ENCODE data around the gene DCBLD2. TPM values are rescaled to one million over a fixed set of nuclear protein-coding genes. Genes with fewer than 3 reads are reported as not detected.

DCBLD2 gene
- total RNA-seq, 2 donors from 2014 or later, result 26.4 to 151 TPM

- no peaks in the 10 kb centered on the region for H3K36me3 ChIP-seq
- H3K4me3 ChIP-seq, result no peak overlapping the region
- no peak for DNase-seq (ENCODE audit: low spot score)
- no peaks in the 10 kb centered on the region for H3K27me3 ChIP-seq (replicated peaks; ENCODE audit: insufficient read depth)
- H3K27ac ChIP-seq, result no peak overlapping the region
- intact Hi-C loops (cut with DNase I), result no loop called here
- no peaks in the 10 kb centered on the region for H3K9me3 ChIP-seq
- 86% methylated on average over 1 of the region's 1 CpG for WGBS
- TF ChIP-seq POLR2AphosphoS5 (IDR thresholded peaks at IDR 0.05) (no peak), POLR2A (IDR thresholded peaks at IDR 0.05) (no peak)
- TF ChIP-seq, protein P1, sequence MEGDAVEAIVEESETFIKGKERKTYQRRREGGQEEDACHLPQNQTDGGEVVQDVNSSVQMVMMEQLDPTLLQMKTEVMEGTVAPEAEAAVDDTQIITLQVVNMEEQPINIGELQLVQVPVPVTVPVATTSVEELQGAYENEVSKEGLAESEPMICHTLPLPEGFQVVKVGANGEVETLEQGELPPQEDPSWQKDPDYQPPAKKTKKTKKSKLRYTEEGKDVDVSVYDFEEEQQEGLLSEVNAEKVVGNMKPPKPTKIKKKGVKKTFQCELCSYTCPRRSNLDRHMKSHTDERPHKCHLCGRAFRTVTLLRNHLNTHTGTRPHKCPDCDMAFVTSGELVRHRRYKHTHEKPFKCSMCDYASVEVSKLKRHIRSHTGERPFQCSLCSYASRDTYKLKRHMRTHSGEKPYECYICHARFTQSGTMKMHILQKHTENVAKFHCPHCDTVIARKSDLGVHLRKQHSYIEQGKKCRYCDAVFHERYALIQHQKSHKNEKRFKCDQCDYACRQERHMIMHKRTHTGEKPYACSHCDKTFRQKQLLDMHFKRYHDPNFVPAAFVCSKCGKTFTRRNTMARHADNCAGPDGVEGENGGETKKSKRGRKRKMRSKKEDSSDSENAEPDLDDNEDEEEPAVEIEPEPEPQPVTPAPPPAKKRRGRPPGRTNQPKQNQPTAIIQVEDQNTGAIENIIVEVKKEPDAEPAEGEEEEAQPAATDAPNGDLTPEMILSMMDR (IDR thresholded peaks at IDR 0.05), result no peak
- H3K4me1 ChIP-seq (replicated peaks), result no peaks in the 10 kb centered on the region
Observed at GRCh38 chr3:98912448-98912847, 11.0 kb upstream of the DCBLD2 start.

GRCh38 chr3:98906230-98906629, 4.7 kb upstream of the DCBLD2 start:
- 13% methylated on average over 1 of the region's 1 CpG for WGBS
- Histone ChIP-seq H3K27me3 (replicated peaks; ENCODE audit: insufficient read depth) (no peaks in the 10 kb centered on the region), H3K36me3 (no peaks in the 10 kb centered on the region), H3K4me3 (no peak overlapping the region), H3K27ac (no peak overlapping the region), H3K4me1 (replicated peaks) (no peaks in the 10 kb centered on the region), H3K9me3 (no peaks in the 10 kb centered on the region)
- TF ChIP-seq POLR2A (IDR thresholded peaks at IDR 0.05), result no peak
- no peak for TF ChIP-seq POLR2AphosphoS5 (IDR thresholded peaks at IDR 0.05)
- TF ChIP-seq, protein P1 (IDR thresholded peaks at IDR 0.05), result no peak
- intact Hi-C loops (cut with DNase I), result no loop called here
- no peak for DNase-seq (ENCODE audit: low spot score)

GRCh38 chr3:98903705-98904481, 2.4 kb upstream of the DCBLD2 start:
- intact Hi-C loops (cut with DNase I), result no loop called here
- Histone ChIP-seq H3K36me3 (no peaks in the 10 kb centered on the region), H3K4me1 (replicated peaks) (no peaks in the 10 kb centered on the region), H3K27me3 (replicated peaks; ENCODE audit: insufficient read depth) (no peaks in the 10 kb centered on the region), H3K27ac (no peak overlapping the region), H3K4me3 (no peak overlapping the region), H3K9me3 (no peaks in the 10 kb centered on the region)
- no peak for TF ChIP-seq POLR2A (IDR thresholded peaks at IDR 0.05)
- TF ChIP-seq, protein P1 (IDR thresholded peaks at IDR 0.05), result no peak
- no peak for DNase-seq (ENCODE audit: low spot score)
- WGBS, result 88% methylated on average over 11 of the region's 11 CpGs

DNA sequence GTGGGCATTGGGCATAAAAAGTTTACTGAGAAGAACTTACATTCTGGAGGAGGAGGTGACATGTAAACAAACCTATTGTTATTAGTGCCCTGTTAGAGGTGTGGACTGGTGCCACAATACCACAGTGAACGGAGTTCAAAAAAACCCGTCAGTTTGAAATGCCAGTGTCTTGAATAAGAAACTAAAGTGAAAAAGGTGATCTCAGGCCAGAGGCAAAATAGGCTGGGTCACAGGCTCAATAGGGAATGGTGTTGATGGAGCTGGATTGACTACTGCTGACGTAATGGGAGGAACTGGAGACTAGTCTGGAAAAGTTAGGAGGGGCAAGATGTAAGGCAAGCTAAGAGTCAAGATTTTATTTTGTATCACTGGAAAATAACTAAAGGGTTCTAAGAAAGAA, 1.6 kb upstream of the DCBLD2 start:
- intact Hi-C loops (cut with DNase I), result no loop called here
- no peak for DNase-seq (ENCODE audit: low spot score)

More for the DNA sequence above, 1.6 kb upstream of the DCBLD2 start:
- Histone ChIP-seq H3K36me3 (no peaks in the 10 kb centered on the region), H3K4me1 (replicated peaks) (no peaks in the 10 kb centered on the region), H3K9me3 (no peaks in the 10 kb centered on the region), H3K4me3 (no peak overlapping the region), H3K27ac (no peak overlapping the region), H3K27me3 (replicated peaks; ENCODE audit: insufficient read depth) (no peaks in the 10 kb centered on the region)
- 65% methylated on average over 3 of the region's 3 CpGs for WGBS
- no peak for TF ChIP-seq POLR2AphosphoS5 (IDR thresholded peaks at IDR 0.05)
- TF ChIP-seq, protein P1 (IDR thresholded peaks at IDR 0.05), result no peak
- no peak for TF ChIP-seq POLR2A (IDR thresholded peaks at IDR 0.05)

All from prostate gland (tissue), 2 donors.